Lower leg skin (tissue), 4 donors: ENCODE results near the gene RNF19B. TPM values are rescaled to one million over a fixed set of nuclear protein-coding genes. Genes with fewer than 3 reads are reported as not detected.

ENCODE experiments used
- DNase-seq, 2 donors: peaks; one replicate each; pipeline ENCODE4 v3.0.0-alpha.2; 2019; ENCODE audit warnings: low spot score in 2 of 2
- H3K4me3 ChIP-seq: fragments of 200-600 bp; sonication (generic); 2 replicates; pipeline ENCODE4 v1.5.1; 2017; ENCODE audit warnings: mild to moderate bottlenecking, low read depth; ENCODE audit not compliant: poor library complexity, severe bottlenecking
- POLR2A ChIP-seq, 2 donors: fragments of 450-650 bp; IDR thresholded peaks; one replicate each; pipeline ENCODE4 v1.6.1; 2016 to 2017; ENCODE audit warnings: antibody characterized with exemption in 2 of 2, mild to moderate bottlenecking in 1 of 2, moderate library complexity in 1 of 2
- WGBS, 2 donors: methylation state at CpG; one replicate each; pipeline ENCODE4 v1.1.5; 2018; 5-methylcytosine and 5-hydroxymethylcytosine counted together
- intact Hi-C: fragments of 100-400 bp; cut with DNase I; formaldehyde crosslinking; loops from one replicate; pipeline ENCODE4 v1.15.0; 2023; ENCODE audit warnings: low total_unique reads
- total RNA-seq, 4 donors: library from RNA; depleted of rRNA; stranded (reverse); fragments of >200 nt; gene quantifications; one replicate each; pipeline ENCODE4 v1.1.0, GENCODE V29; 2016
- TF ChIP-seq, protein P1 (sequence below), 3 donors: fragments of 450-650 bp; IDR thresholded peaks; one replicate each; pipeline ENCODE4 v1.5.1; 2016; ENCODE audit warnings: antibody characterized with exemption in 3 of 3, mild to moderate bottlenecking in 3 of 3, moderate library complexity in 2 of 3

Gene RNF19B
- total RNA-seq, 4 donors from 2014 or later: 29.5 to 42.6 (median 37.5) TPM

DNA sequence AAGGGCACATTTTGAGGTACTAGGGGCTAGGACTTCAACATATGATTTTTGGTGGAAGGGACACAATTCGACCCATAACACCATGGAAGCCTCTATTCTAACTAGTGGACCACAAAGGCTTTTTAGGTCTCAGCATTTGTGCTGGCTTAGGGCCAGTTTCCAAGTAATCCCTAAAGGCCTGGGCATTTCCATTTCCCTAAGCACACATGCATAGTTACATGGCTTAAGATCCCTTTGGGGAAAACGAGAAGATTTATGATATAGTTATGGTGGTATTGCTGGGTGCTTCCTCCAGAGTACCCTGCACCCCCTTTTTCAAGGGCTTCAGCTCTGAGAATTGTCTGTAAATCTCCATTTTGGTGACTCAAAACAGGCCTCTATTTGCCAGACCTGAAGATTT lies 35.2 kb downstream of the RNF19B start:
- no peak for DNase-seq
- intact Hi-C loops: loop anchor here (10.0 kb wide), 1 partner anchor 125 kb away; no protein-coding TSS in a partner anchor
- H3K4me3 ChIP-seq: no peak overlapping the region
- WGBS, 2 donors: 74 to 75% methylated on average over 2 of the region's 2 CpGs
- no peak for TF ChIP-seq POLR2A (IDR thresholded peaks at IDR 0.05)
- TF ChIP-seq, protein P1, sequence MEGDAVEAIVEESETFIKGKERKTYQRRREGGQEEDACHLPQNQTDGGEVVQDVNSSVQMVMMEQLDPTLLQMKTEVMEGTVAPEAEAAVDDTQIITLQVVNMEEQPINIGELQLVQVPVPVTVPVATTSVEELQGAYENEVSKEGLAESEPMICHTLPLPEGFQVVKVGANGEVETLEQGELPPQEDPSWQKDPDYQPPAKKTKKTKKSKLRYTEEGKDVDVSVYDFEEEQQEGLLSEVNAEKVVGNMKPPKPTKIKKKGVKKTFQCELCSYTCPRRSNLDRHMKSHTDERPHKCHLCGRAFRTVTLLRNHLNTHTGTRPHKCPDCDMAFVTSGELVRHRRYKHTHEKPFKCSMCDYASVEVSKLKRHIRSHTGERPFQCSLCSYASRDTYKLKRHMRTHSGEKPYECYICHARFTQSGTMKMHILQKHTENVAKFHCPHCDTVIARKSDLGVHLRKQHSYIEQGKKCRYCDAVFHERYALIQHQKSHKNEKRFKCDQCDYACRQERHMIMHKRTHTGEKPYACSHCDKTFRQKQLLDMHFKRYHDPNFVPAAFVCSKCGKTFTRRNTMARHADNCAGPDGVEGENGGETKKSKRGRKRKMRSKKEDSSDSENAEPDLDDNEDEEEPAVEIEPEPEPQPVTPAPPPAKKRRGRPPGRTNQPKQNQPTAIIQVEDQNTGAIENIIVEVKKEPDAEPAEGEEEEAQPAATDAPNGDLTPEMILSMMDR (IDR thresholded peaks at IDR 0.05): no peak

DNA sequence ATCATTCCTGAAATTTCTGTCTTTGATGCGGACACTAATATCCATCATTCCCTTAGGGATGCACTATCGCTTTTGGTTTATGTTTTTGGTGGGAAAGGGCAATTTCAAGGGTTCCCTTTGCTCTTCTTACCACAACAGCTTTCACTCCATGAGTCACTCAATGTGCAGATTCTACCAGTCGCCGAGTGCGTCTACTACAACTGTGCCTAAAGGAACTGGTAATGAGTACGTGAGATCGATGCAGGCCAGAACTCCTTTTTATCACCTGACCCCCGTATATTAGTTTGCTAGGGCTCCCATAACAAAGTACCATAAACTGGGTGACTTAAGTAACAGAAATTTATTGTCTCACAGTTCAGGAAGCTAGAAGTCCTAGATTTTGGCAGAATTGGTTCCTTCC lies 35.9 kb downstream of the RNF19B start:
- WGBS, 2 donors: 85 to 86% methylated on average over 8 of the region's 8 CpGs
- TF ChIP-seq POLR2A (IDR thresholded peaks at IDR 0.05): no peak
- TF ChIP-seq, protein P1 (IDR thresholded peaks at IDR 0.05): no peak
- DNase-seq: no peak
- no peak overlapping the region for H3K4me3 ChIP-seq
- intact Hi-C loops: loop anchor here (10.0 kb wide), 1 partner anchor 126 kb away; no protein-coding TSS in a partner anchor

- 84 to 86% methylated on average over 2 of the region's 2 CpGs for WGBS, 2 donors
- H3K4me3 ChIP-seq: no peak overlapping the region
- intact Hi-C loops: loop anchor here (10.0 kb wide), 1 partner anchor 127 kb away; no protein-coding TSS in a partner anchor
- TF ChIP-seq POLR2A (IDR thresholded peaks at IDR 0.05): no peak
- TF ChIP-seq, protein P1 (IDR thresholded peaks at IDR 0.05): no peak
- DNase-seq: no peak
Observed at GRCh38 chr1:32928285-32928684, 36.3 kb downstream of the RNF19B start.

DNA sequence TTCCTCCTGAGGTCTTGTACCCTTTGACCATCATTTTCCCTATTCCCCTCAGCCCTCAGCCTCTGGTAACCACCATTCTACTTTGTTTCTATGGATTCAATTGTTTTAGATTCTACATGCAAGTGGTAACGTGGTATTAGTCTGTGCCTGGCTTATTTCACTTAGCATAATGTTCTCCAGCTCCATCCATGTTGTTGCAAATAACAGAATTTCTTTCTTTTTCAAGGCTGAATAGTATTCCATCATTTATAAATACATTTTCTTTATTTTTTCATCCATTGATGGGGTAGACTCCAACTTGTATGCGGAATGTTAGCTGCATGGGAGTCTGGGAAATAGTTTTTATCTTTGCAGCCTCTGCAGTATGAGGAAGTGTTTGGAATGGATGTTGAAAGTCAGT lies 37.2 kb downstream of the RNF19B start:
- WGBS, 2 donors: 96 to 97% methylated on average over 2 of the region's 2 CpGs
- DNase-seq: no peak
- intact Hi-C loops: loop anchor here (10.0 kb wide), 1 partner anchor 127 kb away; no protein-coding TSS in a partner anchor
- TF ChIP-seq, protein P1 (IDR thresholded peaks at IDR 0.05): no peak
- TF ChIP-seq POLR2A (IDR thresholded peaks at IDR 0.05): no peak
- H3K4me3 ChIP-seq: no peak overlapping the region

GRCh38 chr1:32926562-32926961 lies 38.0 kb downstream of the RNF19B start:
- intact Hi-C loops: loop anchor here (10.0 kb wide), 1 partner anchor 128 kb away; no protein-coding TSS in a partner anchor
- 86 to 90% methylated on average over 6 of the region's 6 CpGs for WGBS, 2 donors
- H3K4me3 ChIP-seq: no peak overlapping the region
- no peak for DNase-seq
- TF ChIP-seq, protein P1 (IDR thresholded peaks at IDR 0.05): no peak
- no peak for TF ChIP-seq POLR2A (IDR thresholded peaks at IDR 0.05)
